Stimulated activated CD4-positive, alpha-beta T cell treated with anti-CD3 and anti-CD28 coated beads, Interleukin-12 subunit alpha, Interleukin-12 subunit beta, amount 100 ng/mL, for 24 hours (primary cell): ENCODE data around the gene OR8B3.

Source experiments
- DNase-seq, 2 experiments: peaks; one replicate each; pipeline ENCODE4 v3.0.0-alpha.2; 2020; ENCODE audit warnings: low read depth in 2 of 2

The OR8B3 gene

GRCh38 chr11:124359566-124359965, 39.3 kb downstream of the OR8B3 start:
- DNase-seq = no peak

DNA sequence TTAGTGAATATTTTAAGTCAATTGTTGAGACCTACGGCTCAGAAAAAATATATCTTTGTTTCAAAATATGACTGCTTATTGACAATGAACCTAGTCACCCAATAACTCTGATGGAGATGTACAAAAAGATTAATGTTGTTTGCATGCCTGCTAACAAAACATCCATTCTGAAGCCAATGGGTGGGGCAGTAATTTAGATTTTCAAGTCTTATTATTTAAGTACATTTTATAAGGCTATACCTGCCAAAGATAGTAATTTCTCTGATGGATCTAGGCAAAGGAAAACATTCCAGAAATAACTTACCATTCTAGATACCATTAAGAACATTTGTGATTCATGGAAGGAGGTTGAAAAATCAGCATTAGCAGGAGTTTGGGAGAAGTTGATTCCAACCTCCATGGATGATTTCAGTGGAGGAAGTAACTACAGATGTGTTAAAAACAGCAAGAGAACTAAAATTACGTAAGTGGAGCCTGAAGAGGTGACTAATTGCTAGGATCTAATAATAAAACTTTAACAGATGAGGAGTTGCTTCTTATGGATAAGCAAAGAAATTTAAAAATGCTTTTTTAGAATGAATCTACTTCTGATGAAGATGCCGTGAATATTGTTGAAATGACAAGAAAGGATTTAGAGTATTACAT, 52.4 kb downstream of the OR8B3 start:
- no peak for DNase-seq
